CD14-positive monocyte (primary cell): ENCODE data around the gene PMPCA. TPM values are rescaled to one million over a fixed set of nuclear protein-coding genes. Genes with fewer than 3 reads are reported as not detected.

ENCODE experiments used
- DNase-seq, 3 donors: peaks; one replicate each; pipeline ENCODE4 v3.0.0-alpha.2; 2011 to 2022
- H2AFZ ChIP-seq: 2 replicates; pipeline ENCODE4 v1.6.0; 2012; ENCODE audit warnings: mild to moderate bottlenecking, low read depth, low read length, inconsistent platforms; ENCODE audit not compliant: insufficient read depth, poor library complexity, severe bottlenecking
- H3K27ac ChIP-seq, 2 donors: 1 replicate in 1 of 2; 2 replicates in 1 of 2; pipeline ENCODE4 v1.5.1; 2012 to 2013; ENCODE audit warnings: low read length in 2 of 2, control low read depth in 1 of 2, inconsistent platforms in 1 of 2, low read depth in 1 of 2, mild to moderate bottlenecking in 1 of 2
- H3K27me3 ChIP-seq, 2 donors: one replicate each; pipeline versions ENCODE4 v1.6.0 to v1.6.1; 2011 to 2013; ENCODE audit warnings: low read length in 2 of 2; ENCODE audit not compliant: control insufficient read depth in 2 of 2, insufficient read depth in 2 of 2
- H3K36me3 ChIP-seq, 2 donors: replicated peaks in 1 of 2; 1 replicate in 1 of 2; 2 replicates in 1 of 2; pipeline versions ENCODE4 v1.5.1 to v1.6.1; 2012 to 2013; ENCODE audit warnings: low read length in 2 of 2, control low read depth in 1 of 2, inconsistent platforms in 1 of 2, mild to moderate bottlenecking in 1 of 2; ENCODE audit not compliant: insufficient read depth in 2 of 2, control insufficient read depth in 1 of 2
- H3K4me1 ChIP-seq, 2 donors: 1 replicate in 1 of 2; 2 replicates in 1 of 2; pipeline versions ENCODE4 v1.5.1 to v1.6.1; 2012 to 2013; ENCODE audit warnings: low read length in 2 of 2, control low read depth in 1 of 2, inconsistent platforms in 1 of 2, mild to moderate bottlenecking in 1 of 2, moderate library complexity in 1 of 2; ENCODE audit not compliant: insufficient read depth in 2 of 2, control insufficient read depth in 1 of 2
- H3K4me2 ChIP-seq: replicated peaks from 2 replicates; pipeline ENCODE3; 2012; ENCODE audit warnings: low read length, moderate library complexity, mild to moderate bottlenecking; ENCODE audit not compliant: poor library complexity, severe bottlenecking; ENCODE audit errors: extremely low read depth
- H3K4me3 ChIP-seq, 3 experiments: fragments of 200-600 bp in 1 of 3; sonication (generic) in 1 of 3; replicated peaks in 1 of 3; 1 replicate in 2 of 3; 2 replicates in 1 of 3; pipeline ENCODE4 v1.5.1; 2011 to 2013; ENCODE audit warnings: low read length in 3 of 3, mild to moderate bottlenecking in 3 of 3, control low read depth in 2 of 3, low read depth in 2 of 3, inconsistent platforms in 1 of 3, moderate library complexity in 1 of 3
- H3K79me2 ChIP-seq: 2 replicates; pipeline ENCODE4 v1.6.0; 2012; ENCODE audit warnings: mild to moderate bottlenecking, control low read depth, inconsistent platforms, low read length, moderate library complexity; ENCODE audit not compliant: insufficient read depth
- H3K9ac ChIP-seq: 2 replicates; pipeline ENCODE4 v1.6.0; 2017; ENCODE audit warnings: low read length, mild to moderate bottlenecking; ENCODE audit not compliant: insufficient read depth, poor library complexity, severe bottlenecking
- H3K9me3 ChIP-seq, 2 donors: replicated peaks in 1 of 2; 1 replicate in 1 of 2; 2 replicates in 1 of 2; pipeline versions ENCODE4 v1.5.1 to v1.6.1; 2012 to 2013; ENCODE audit warnings: low read length in 2 of 2, control low read depth in 1 of 2; ENCODE audit not compliant: control insufficient read depth in 1 of 2, insufficient read depth in 1 of 2
- H4K20me1 ChIP-seq: 2 replicates; pipeline ENCODE4 v1.6.0; 2012; ENCODE audit warnings: mild to moderate bottlenecking, low read length, control low read depth, moderate library complexity; ENCODE audit not compliant: insufficient read depth
- H3K27ac Mint-ChIP-seq, 7 donors: one replicate each; pipeline ENCODE4 v1.8.0; 2020; ENCODE audit warnings: mild to moderate bottlenecking in 7 of 7, mixed read lengths in 7 of 7, moderate library complexity in 6 of 7, inconsistent platforms in 2 of 7
- H3K27me3 Mint-ChIP-seq, 3 donors: one replicate each; pipeline ENCODE4 v1.8.0; 2021 to 2022; ENCODE audit warnings: low read depth in 3 of 3, mild to moderate bottlenecking in 3 of 3, mixed read lengths in 3 of 3, moderate library complexity in 3 of 3, inconsistent platforms in 1 of 3
- H3K36me3 Mint-ChIP-seq, 2 donors: one replicate each; pipeline ENCODE4 v1.8.0; 2020; ENCODE audit warnings: mixed read lengths in 2 of 2, inconsistent platforms in 1 of 2, mild to moderate bottlenecking in 1 of 2
- H3K4me1 Mint-ChIP-seq: one replicate; pipeline ENCODE4 v1.8.0; 2020; ENCODE audit warnings: mild to moderate bottlenecking, mixed read lengths
- H3K4me3 Mint-ChIP-seq, 2 donors: one replicate each; pipeline ENCODE4 v1.8.0; 2020; ENCODE audit warnings: mild to moderate bottlenecking in 2 of 2, mixed read lengths in 2 of 2, moderate library complexity in 1 of 2
- H3K9me3 Mint-ChIP-seq, 7 donors: one replicate each; pipeline ENCODE4 v1.8.0; 2020 to 2022; ENCODE audit warnings: mixed read lengths in 7 of 7, mild to moderate bottlenecking in 6 of 7, moderate library complexity in 6 of 7, inconsistent platforms in 2 of 7
- WGBS: methylation state at CpG from one replicate; pipeline ENCODE4 v1.1.5; 2013; ENCODE audit warnings: missing lambda C conversion rate; ENCODE audit not compliant: insufficient coverage; 5-methylcytosine and 5-hydroxymethylcytosine counted together
- intact Hi-C, 2 donors: fragments of 100-400 bp; cut with micrococcal nuclease; formaldehyde crosslinking; loops; one replicate each; pipeline versions ENCODE4 v1.15.0 to v1.15.1; 2023
- polyA plus RNA-seq, 3 donors: library from polyadenylated mRNA; depleted of rRNA in 1 of 3; unstranded in 2 of 3; stranded (reverse) in 1 of 3; fragments of 300-500 nt in 2 of 3; fragments of >200 nt in 1 of 3; fragmentation: Illumina TruSeq in 2 of 3; gene quantifications; 1 replicate in 2 of 3; 2 replicates in 1 of 3; pipeline ENCODE4 v1.2.3, GENCODE V29; 2012 to 2021
- TF ChIP-seq, protein P1 (sequence below): fragments of 200-600 bp; IDR thresholded peaks from one replicate; pipeline ENCODE4 v1.8.0; 2022; ENCODE audit warnings: antibody characterized with exemption, mild to moderate bottlenecking

PMPCA gene
- polyA plus RNA-seq, 3 donors: 23.1 to 58.8 (median 24.9) TPM

DNA sequence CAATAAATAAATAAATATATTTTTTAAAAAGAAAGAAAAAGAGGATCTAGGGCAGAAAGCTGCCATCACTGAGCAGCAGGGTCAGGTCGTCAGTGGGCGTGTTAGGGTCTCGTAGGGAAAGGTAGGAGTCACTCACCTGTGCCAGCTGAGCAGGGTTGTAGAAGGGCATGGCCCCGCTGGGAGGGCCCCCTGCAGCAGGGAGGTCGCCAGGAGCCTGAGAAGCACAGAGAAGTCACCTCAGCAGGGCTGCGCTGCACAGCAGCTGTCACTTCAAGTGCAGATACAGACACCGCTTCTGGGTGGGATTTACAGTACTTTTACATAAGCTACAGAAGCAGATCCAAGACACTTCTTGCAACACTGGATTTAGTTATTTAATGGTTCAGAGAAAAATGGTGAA lies 33.2 kb downstream of the PMPCA start:
- Histone ChIP-seq H3K4me2 (no peak overlapping the region), H3K79me2 (peaks cover 4% of the 10 kb centered on the region), H3K4me1 (peaks cover 6 to 12% of the 10 kb centered on the region in 2 donors), H3K27ac (no peak overlapping the region), H3K27me3 (peaks cover 0 to 2% of the 10 kb centered on the region in 2 donors), H4K20me1 (peaks cover 30% of the 10 kb centered on the region), H3K4me3 (no peak overlapping the region), H3K9ac (no peak overlapping the region), H3K9me3 (no peaks in the 10 kb centered on the region), H3K36me3 (peaks cover 75 to 83% of the 10 kb centered on the region in 2 donors), H2AFZ (no peak overlapping the region)
- intact Hi-C loops: no loop called here
- Mint-ChIP-seq H3K9me3 (no peaks in the 10 kb centered on the region), H3K27ac (no peak overlapping the region), H3K4me3 (no peak overlapping the region), H3K4me1 (peaks cover 2% of the 10 kb centered on the region), H3K27me3 (peaks cover 0 to 3% (median 0%) of the 10 kb centered on the region in 3 donors), H3K36me3 (peaks cover 64 to 84% of the 10 kb centered on the region in 2 donors)
- TF ChIP-seq, protein P1, sequence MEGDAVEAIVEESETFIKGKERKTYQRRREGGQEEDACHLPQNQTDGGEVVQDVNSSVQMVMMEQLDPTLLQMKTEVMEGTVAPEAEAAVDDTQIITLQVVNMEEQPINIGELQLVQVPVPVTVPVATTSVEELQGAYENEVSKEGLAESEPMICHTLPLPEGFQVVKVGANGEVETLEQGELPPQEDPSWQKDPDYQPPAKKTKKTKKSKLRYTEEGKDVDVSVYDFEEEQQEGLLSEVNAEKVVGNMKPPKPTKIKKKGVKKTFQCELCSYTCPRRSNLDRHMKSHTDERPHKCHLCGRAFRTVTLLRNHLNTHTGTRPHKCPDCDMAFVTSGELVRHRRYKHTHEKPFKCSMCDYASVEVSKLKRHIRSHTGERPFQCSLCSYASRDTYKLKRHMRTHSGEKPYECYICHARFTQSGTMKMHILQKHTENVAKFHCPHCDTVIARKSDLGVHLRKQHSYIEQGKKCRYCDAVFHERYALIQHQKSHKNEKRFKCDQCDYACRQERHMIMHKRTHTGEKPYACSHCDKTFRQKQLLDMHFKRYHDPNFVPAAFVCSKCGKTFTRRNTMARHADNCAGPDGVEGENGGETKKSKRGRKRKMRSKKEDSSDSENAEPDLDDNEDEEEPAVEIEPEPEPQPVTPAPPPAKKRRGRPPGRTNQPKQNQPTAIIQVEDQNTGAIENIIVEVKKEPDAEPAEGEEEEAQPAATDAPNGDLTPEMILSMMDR: no peak
- whole genome bisulfite sequencing: 93% methylated on average over 3 of the region's 7 CpGs
- DNase-seq: no peak

DNA sequence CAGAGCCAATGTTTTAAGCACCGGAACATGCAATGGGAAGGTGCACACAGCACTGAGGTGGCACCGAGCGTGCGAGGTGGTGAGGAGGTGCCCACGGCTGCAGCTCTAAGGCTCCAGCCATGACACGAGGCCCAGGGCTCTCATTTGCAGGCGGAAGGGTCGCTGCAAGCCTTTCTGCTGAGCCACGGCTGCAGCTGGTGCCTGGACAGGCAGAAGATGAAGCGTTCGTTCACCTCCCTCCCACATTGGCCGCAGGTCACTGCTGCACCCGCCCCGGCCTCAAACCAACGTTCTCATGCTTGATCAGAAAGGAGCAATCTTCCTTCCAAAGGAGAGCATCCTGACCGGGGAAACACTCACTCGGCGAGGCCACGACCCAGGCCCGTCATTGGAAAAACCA lies 33.6 kb downstream of the PMPCA start:
- Histone ChIP-seq H3K79me2 (peaks cover under 1% of the 10 kb centered on the region), H3K36me3 (peaks cover 79 to 87% of the 10 kb centered on the region in 2 donors), H3K27ac (no peak overlapping the region), H2AFZ (no peak overlapping the region), H3K27me3 (no peaks in the 10 kb centered on the region), H3K4me2 (no peak overlapping the region), H3K9me3 (no peaks in the 10 kb centered on the region), H3K9ac (no peak overlapping the region), H3K4me1 (peaks cover 3 to 7% of the 10 kb centered on the region in 2 donors), H3K4me3 (no peak overlapping the region), H4K20me1 (peaks cover 28% of the 10 kb centered on the region)
- H3K9me3 Mint-ChIP-seq: no peaks in the 10 kb centered on the region
- no peaks in the 10 kb centered on the region for H3K27me3 Mint-ChIP-seq
- H3K4me1 Mint-ChIP-seq: peaks cover 2% of the 10 kb centered on the region
- TF ChIP-seq, protein P1: no peak
- 96% methylated on average over 20 of the region's 20 CpGs for WGBS
- peak overlapping the region in 1 of 7 donors; percentile 51 for H3K27ac Mint-ChIP-seq
- H3K4me3 Mint-ChIP-seq: no peak overlapping the region
- intact Hi-C loops: no loop called here
- no peak for DNase-seq
- peaks cover 69 to 88% of the 10 kb centered on the region in 2 donors for H3K36me3 Mint-ChIP-seq
